Endothelial cell of umbilical vein (primary cell): ENCODE measurements around the gene SLC1A4. TPM values are rescaled to one million over a fixed set of nuclear protein-coding genes. Genes with fewer than 3 reads are reported as not detected.

Experiments used
- BruUV-seq: library from RNA; stranded (reverse); fragments of 400-500 nt; replicated peaks from 2 replicates; lab custom pipeline; 2021; lab: Mats Ljungman, UMichigan
- CTCF ChIA-PET: fragments of 300-600, 350-600 bp; sonication (Branson Sonifier 250); formaldehyde crosslinking; loops from one replicate; lab custom pipeline; 2021; ENCODE audit warnings: antibody characterized with exemption, inconsistent platforms; lab: Charles Lee
- POLR2A ChIA-PET: fragments of 300-600, 350-600 bp; sonication (Branson Sonifier 250); formaldehyde crosslinking; loops from one replicate; lab custom pipeline; 2021; ENCODE audit warnings: antibody characterized with exemption, inconsistent platforms; lab: Charles Lee
- DNase-seq: peaks from one replicate; pipeline ENCODE4 v3.0.0-alpha.2; 2011; ENCODE audit warnings: low read depth, low spot score
- FAIRE-seq: peaks from 2 replicates; lab custom pipeline; 2011; peaks lifted over from hg19 to GRCh38; lab: Jason Lieb, UNC
- H2AFZ ChIP-seq: 2 replicates; pipeline ENCODE4 v1.6.0; 2012; ENCODE audit warnings: low read depth, low read length, control low read depth, inconsistent platforms
- H3K27ac ChIP-seq: 2 replicates; pipeline ENCODE4 v1.5.1; 2011; ENCODE audit warnings: low read depth, mild to moderate bottlenecking, control low read depth, low read length, moderate library complexity; ENCODE audit not compliant: insufficient read depth
- H3K27me3 ChIP-seq, 2 experiments: 2 replicates each; pipeline versions ENCODE4 v1.6.0 to v1.6.1; 2011; ENCODE audit warnings: low read length in 2 of 2, mixed read lengths in 1 of 2; ENCODE audit not compliant: control insufficient read depth in 2 of 2, insufficient read depth in 2 of 2
- H3K36me3 ChIP-seq, 2 experiments: 2 replicates in 1 of 2; 3 replicates in 1 of 2; pipeline ENCODE4 v1.5.1; 2011; ENCODE audit warnings: low read length in 2 of 2, mild to moderate bottlenecking in 1 of 2, moderate library complexity in 1 of 2; ENCODE audit not compliant: control insufficient read depth in 2 of 2, insufficient read depth in 2 of 2; ENCODE audit errors: extremely low read depth in 1 of 2
- H3K4me1 ChIP-seq: 3 replicates; pipeline ENCODE4 v1.5.1; 2011; ENCODE audit warnings: mild to moderate bottlenecking, low read length; ENCODE audit not compliant: control insufficient read depth, insufficient read depth; ENCODE audit errors: extremely low read depth
- H3K4me2 ChIP-seq: 2 replicates; pipeline ENCODE4 v1.6.1; 2011; ENCODE audit warnings: low read length, control low read depth, mixed read lengths; ENCODE audit not compliant: insufficient read depth
- H3K4me3 ChIP-seq, 3 experiments: fragments of 200-600 bp in 1 of 3; sonication (generic), shearing (Covaris generic) in 1 of 3; replicated peaks in 1 of 3; 2 replicates each; pipeline ENCODE4 v1.5.1; 2011 to 2016; ENCODE audit warnings: control low read depth in 3 of 3, low read length in 3 of 3, mild to moderate bottlenecking in 2 of 3, inconsistent platforms in 1 of 3, low read depth in 1 of 3, moderate library complexity in 1 of 3; ENCODE audit not compliant: insufficient read depth in 1 of 3
- H3K79me2 ChIP-seq: 2 replicates; pipeline ENCODE4 v1.6.0; 2012; ENCODE audit warnings: low read length, inconsistent platforms; ENCODE audit not compliant: control insufficient read depth, insufficient read depth
- H3K9ac ChIP-seq: replicated peaks from 2 replicates; pipeline ENCODE3; 2011; ENCODE audit warnings: low read length, control low read depth; ENCODE audit not compliant: insufficient read depth; ENCODE audit errors: extremely low read depth
- H3K9me1 ChIP-seq: replicated peaks from 3 replicates; pipeline ENCODE4 v1.6.0; 2011; ENCODE audit warnings: mild to moderate bottlenecking, low read length; ENCODE audit not compliant: control insufficient read depth, insufficient read depth; ENCODE audit errors: extremely low read depth
- H3K9me3 ChIP-seq: replicated peaks from 2 replicates; pipeline ENCODE4 v1.5.1; 2012; ENCODE audit warnings: low read length, inconsistent platforms; ENCODE audit not compliant: control insufficient read depth, insufficient read depth
- H4K20me1 ChIP-seq: replicated peaks from 2 replicates; pipeline ENCODE3; 2011; ENCODE audit warnings: mild to moderate bottlenecking, low read length; ENCODE audit not compliant: control insufficient read depth, insufficient read depth; ENCODE audit errors: extremely low read depth
- CTCF ChIP-seq, 2 donors: IDR thresholded peaks; 1 replicate in 1 of 2; 2 replicates in 1 of 2; pipeline ENCODE4 v1.5.1; 2011; ENCODE audit warnings: low read length in 2 of 2, mild to moderate bottlenecking in 2 of 2, moderate library complexity in 2 of 2, control low read depth in 1 of 2, inconsistent platforms in 1 of 2, low read depth in 1 of 2; ENCODE audit not compliant: insufficient read depth in 1 of 2; ENCODE audit errors: extremely low read depth in 1 of 2
- FOS ChIP-seq: IDR thresholded peaks from 2 replicates; pipeline ENCODE4 v1.6.1; 2011; ENCODE audit warnings: mild to moderate bottlenecking, low read length, moderate library complexity, borderline replicate concordance; ENCODE audit not compliant: insufficient read depth
- GATA2 ChIP-seq: IDR thresholded peaks from 2 replicates; pipeline ENCODE4 v1.7.0; 2011; ENCODE audit warnings: low read depth, mild to moderate bottlenecking, moderate library complexity, mixed read lengths, low read length; ENCODE audit not compliant: insufficient read length, insufficient read depth
- POLR2A ChIP-seq: IDR thresholded peaks from 2 replicates; pipeline ENCODE4 v1.6.1; 2012; ENCODE audit warnings: low read depth, mild to moderate bottlenecking, control low read depth, low read length
- dilution Hi-C: fragments of 300-500 bp; cut with MboI; formaldehyde crosslinking; loops from one replicate; pipeline ENCODE4 v1.15.0; 2019; ENCODE audit warnings: low sequenced_read_pairs; ENCODE audit not compliant: extremely low pct_ligation_motif_present
- intact Hi-C: fragments of 100-400 bp; cut with micrococcal nuclease; formaldehyde crosslinking; loops from one replicate; pipeline ENCODE4 v1.10.0; 2022
- polyA plus RNA-seq, 4 experiments: library from polyadenylated mRNA; depleted of rRNA in 3 of 4; stranded (reverse) in 3 of 4; unstranded in 1 of 4; fragments of >200 nt; gene quantifications; 2 replicates each; pipeline versions ENCODE4 v1.2.1 to v1.2.3, GENCODE V29; 2011 to 2012; ENCODE audit warnings: missing spikeins in 1 of 4
- total RNA-seq: library from RNA; stranded (reverse); gene quantifications from 2 replicates; pipeline ENCODE4 v1.2.3, GENCODE V29; 2021
- TF ChIP-seq, protein P1 (sequence below): IDR thresholded peaks from 2 replicates; pipeline ENCODE4 v1.6.1; 2011; ENCODE audit not compliant: insufficient read depth, insufficient read length

The SLC1A4 gene
- total and polyA plus RNA-seq, 2 donors (not counting 3 experiments of a cell fraction or from before 2014, with no cell fraction given), result 9.9 to 13.9 TPM

DNA sequence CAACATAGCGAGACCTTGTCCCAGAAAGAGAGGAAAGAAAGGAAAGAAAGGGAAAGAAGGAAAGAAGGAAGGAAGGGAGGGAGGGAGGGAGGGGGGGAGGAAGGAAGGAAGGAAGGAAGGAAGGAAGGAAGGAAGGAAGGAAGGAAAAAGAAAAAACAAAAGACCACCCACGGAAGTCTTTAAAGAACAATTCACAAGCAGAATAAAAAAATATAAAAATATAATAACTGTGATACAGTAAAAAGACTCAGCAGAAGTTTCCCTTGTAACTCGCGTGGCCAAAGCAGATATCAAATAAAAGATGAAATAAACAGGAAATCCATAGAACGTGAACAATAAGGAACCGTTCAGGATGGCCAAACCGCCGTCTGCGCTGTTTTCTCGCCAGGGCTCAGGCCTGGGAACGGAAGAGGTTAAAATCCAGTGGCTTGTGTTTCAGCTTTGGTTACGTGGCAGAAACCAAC is 1.2 kb upstream of the SLC1A4 start:
- Histone ChIP-seq H3K79me2 (no peaks in the 10 kb centered on the region), H3K27me3 (peaks cover 0 to 4% of the 10 kb centered on the region in 2 experiments), H3K27ac (peak overlapping the region; percentile 94), H3K4me3 (peak overlapping the region; percentile 54 to 69 (median 67)), H3K9ac (peak overlapping the region; percentile 95), H3K4me2 (peak overlapping the region; percentile 86), H3K4me1 (peaks cover 15% of the 10 kb centered on the region), H3K9me1 (no peaks in the 10 kb centered on the region), H3K36me3 (no peaks in the 10 kb centered on the region), H4K20me1 (no peaks in the 10 kb centered on the region), H2AFZ (peak overlapping the region; percentile 87), H3K9me3 (no peaks in the 10 kb centered on the region)
- DNase-seq, result peak; percentile 91
- intact Hi-C loops, result loop anchor here (1.0 to 5.0 kb wide), 5 partner anchors 52 to 589 kb away; no protein-coding TSS in a partner anchor
- POLR2A ChIA-PET, result interaction anchor here (0.6 to 1.4 kb wide), 4 partner anchors 11 to 483 kb away, joined by 3 to 7 read pairs (median 4); partner anchors contain the start of genes CEP68 and RAB1A
- BruUV-seq, result no TSS peak
- TF ChIP-seq CTCF (IDR thresholded peaks at IDR 0.05; ENCODE audit: extremely low read depth in 1 of 2, insufficient read depth in 1 of 2, low read depth in 1 of 2, low read length in 2 of 2), result no peak
- TF ChIP-seq, protein P1, sequence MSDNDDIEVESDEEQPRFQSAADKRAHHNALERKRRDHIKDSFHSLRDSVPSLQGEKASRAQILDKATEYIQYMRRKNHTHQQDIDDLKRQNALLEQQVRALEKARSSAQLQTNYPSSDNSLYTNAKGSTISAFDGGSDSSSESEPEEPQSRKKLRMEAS, result no peak
- TF ChIP-seq FOS, result no peak
- TF ChIP-seq GATA2, result no peak
- no peak for TF ChIP-seq POLR2A
- peak; percentile 91 for FAIRE-seq
- dilution Hi-C loops, result no loop called here
- CTCF ChIA-PET, result interaction anchor here (0.6 to 1.9 kb wide), 12 partner anchors 9 to 401 kb away, joined by 3 to 13 read pairs (median 4); partner anchors contain the start of gene CEP68
